ENCODE results near the gene CMTM1. TPM values are rescaled to one million over a fixed set of nuclear protein-coding genes. Genes with fewer than 3 reads are reported as not detected.

Gene CMTM1
- polyA plus RNA-seq, 1 donor from 2014 or later = 1.6 TPM

DNA sequence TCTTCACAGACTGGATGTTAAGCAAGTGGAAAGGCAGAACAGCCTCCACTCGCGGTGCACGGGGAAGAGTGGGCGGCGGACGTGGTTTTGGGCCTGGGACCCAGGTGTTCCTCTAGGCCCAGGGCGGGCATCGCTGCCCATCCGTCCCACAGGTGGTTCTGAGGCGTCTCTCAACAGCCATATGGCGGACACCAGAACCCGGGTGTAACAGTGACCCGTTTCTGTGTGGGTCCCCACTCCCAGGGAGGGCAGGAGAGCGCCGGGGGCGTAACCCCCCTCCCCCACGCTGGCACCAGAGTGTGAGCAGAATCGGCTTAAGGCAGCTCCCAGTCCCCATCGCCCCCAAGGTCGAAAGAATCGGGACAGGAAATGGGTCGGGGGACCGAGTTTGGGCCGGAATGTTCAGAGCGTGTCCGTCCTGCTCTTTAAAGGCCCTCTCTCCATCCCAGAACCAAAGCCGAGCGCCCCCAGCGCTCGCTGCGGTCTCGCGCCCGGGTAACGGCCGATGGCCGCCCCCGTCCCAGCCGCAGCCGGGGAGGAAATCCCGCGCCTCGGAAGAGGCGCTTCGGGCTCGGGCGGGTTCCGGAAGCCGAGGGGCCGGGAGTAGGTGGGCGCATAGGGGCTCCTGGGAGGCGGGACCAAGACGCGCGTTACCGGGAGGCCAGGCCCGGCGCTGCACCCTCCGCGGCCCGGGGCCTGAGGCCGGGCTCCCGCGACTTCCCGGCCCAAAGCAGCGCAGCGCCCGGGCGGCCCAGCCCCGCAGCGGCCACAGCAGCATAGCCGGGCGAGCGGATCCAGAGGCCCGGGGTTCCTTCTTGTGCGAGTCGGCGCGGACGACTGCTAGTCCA is 16.7 kb upstream of the CMTM1 start, which contains the start of gene TK2:
TK2 (minus strand) TSS at position 839 of the 848 bp plus-strand sequence; CDS start at position 778, 61 bp downstream.
- H3K9me3 ChIP-seq (ENCODE audit: low read length) = no peaks in the 10 kb centered on the region
- H3K9me2 ChIP-seq (ENCODE audit: insufficient read depth, low read length) = no peaks in the 10 kb centered on the region
- H3F3A ChIP-seq (ENCODE audit: insufficient read depth, low read length, poor library complexity, severe bottlenecking) = no peaks in the 10 kb centered on the region
- H4K20me1 ChIP-seq (ENCODE audit: insufficient read depth) = no peaks in the 10 kb centered on the region
- H2AFZ ChIP-seq (ENCODE audit: low read depth, low read length) = peak within 1 kb of the TSS; percentile 88
- TF ChIP-seq MXI1 (conservative IDR thresholded peaks at IDR 0.05; ENCODE audit: poor library complexity, severe bottlenecking) = peak; percentile 48
- TF ChIP-seq, protein P1, sequence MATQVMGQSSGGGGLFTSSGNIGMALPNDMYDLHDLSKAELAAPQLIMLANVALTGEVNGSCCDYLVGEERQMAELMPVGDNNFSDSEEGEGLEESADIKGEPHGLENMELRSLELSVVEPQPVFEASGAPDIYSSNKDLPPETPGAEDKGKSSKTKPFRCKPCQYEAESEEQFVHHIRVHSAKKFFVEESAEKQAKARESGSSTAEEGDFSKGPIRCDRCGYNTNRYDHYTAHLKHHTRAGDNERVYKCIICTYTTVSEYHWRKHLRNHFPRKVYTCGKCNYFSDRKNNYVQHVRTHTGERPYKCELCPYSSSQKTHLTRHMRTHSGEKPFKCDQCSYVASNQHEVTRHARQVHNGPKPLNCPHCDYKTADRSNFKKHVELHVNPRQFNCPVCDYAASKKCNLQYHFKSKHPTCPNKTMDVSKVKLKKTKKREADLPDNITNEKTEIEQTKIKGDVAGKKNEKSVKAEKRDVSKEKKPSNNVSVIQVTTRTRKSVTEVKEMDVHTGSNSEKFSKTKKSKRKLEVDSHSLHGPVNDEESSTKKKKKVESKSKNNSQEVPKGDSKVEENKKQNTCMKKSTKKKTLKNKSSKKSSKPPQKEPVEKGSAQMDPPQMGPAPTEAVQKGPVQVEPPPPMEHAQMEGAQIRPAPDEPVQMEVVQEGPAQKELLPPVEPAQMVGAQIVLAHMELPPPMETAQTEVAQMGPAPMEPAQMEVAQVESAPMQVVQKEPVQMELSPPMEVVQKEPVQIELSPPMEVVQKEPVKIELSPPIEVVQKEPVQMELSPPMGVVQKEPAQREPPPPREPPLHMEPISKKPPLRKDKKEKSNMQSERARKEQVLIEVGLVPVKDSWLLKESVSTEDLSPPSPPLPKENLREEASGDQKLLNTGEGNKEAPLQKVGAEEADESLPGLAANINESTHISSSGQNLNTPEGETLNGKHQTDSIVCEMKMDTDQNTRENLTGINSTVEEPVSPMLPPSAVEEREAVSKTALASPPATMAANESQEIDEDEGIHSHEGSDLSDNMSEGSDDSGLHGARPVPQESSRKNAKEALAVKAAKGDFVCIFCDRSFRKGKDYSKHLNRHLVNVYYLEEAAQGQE (IDR thresholded peaks at IDR 0.05; ENCODE audit: borderline replicate concordance) = no peak
- peak; percentile 24 for TF ChIP-seq SMC3 (conservative IDR thresholded peaks at IDR 0.05; ENCODE audit: poor library complexity)
- TF ChIP-seq EP300 (conservative IDR thresholded peaks at IDR 0.05; ENCODE audit: poor library complexity, severe bottlenecking) = no peak
- no peak for TF ChIP-seq TAF1 (IDR thresholded peaks at IDR 0.05; ENCODE audit: low read depth)
- TF ChIP-seq, protein P2, sequence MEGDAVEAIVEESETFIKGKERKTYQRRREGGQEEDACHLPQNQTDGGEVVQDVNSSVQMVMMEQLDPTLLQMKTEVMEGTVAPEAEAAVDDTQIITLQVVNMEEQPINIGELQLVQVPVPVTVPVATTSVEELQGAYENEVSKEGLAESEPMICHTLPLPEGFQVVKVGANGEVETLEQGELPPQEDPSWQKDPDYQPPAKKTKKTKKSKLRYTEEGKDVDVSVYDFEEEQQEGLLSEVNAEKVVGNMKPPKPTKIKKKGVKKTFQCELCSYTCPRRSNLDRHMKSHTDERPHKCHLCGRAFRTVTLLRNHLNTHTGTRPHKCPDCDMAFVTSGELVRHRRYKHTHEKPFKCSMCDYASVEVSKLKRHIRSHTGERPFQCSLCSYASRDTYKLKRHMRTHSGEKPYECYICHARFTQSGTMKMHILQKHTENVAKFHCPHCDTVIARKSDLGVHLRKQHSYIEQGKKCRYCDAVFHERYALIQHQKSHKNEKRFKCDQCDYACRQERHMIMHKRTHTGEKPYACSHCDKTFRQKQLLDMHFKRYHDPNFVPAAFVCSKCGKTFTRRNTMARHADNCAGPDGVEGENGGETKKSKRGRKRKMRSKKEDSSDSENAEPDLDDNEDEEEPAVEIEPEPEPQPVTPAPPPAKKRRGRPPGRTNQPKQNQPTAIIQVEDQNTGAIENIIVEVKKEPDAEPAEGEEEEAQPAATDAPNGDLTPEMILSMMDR (IDR thresholded peaks at IDR 0.05; ENCODE audit: poor library complexity, severe bottlenecking) = peak; percentile 51
- peak; percentile 48 for TF ChIP-seq POLR2AphosphoS5 (IDR thresholded peaks at IDR 0.05)
- TF ChIP-seq RAD21 (conservative IDR thresholded peaks at IDR 0.05) = peak; percentile 20
- no peak for TF ChIP-seq EZH2 (IDR thresholded peaks at IDR 0.05; ENCODE audit: borderline replicate concordance, insufficient read depth, low read length, poor library complexity, severe bottlenecking)
- no peaks in the 10 kb centered on the region for H3K36me3 ChIP-seq (ENCODE audit: insufficient read depth, low read length)
- no peaks in the 10 kb centered on the region for H3K27me3 ChIP-seq (ENCODE audit: insufficient read depth, low read depth, low read length)
- peak within 1 kb of the TSS; percentile 51 for H3K4me2 ChIP-seq (ENCODE audit: low read length)
- no peaks in the 10 kb centered on the region for H3K79me2 ChIP-seq (replicated peaks; ENCODE audit: insufficient read depth, low read length)
- peak within 1 kb of the TSS; percentile 79 for H3K9ac ChIP-seq (ENCODE audit: low read length)
- H3K4me3 ChIP-seq (ENCODE audit: low read length) = peak within 1 kb of the TSS; percentile 74
- H3K27ac ChIP-seq (ENCODE audit: low read length) = peak within 1 kb of the TSS; percentile 54

DNA sequence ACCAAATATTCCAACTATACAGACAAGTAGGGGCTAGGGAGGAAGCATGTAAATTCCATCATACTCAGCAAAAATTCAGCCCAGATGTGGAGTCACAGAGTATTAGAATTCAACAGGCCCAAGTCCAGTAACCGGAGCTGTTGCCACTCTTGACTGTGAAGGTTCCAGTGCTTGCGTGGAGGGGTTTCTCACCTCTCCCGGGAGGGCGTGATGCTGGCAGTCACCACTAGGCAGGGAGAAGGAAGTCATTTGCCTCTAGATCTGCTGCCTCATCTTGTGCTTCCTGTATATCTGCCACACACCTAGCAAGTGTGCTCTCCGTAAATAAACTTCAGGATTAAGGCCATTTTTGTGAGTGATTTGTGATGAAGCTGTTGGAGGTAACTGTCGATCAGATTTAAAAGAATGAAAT is 14.9 kb upstream of the CMTM1 start:
- TF ChIP-seq, protein P1 (IDR thresholded peaks at IDR 0.05; ENCODE audit: borderline replicate concordance) = no peak
- no peak for TF ChIP-seq EZH2 (IDR thresholded peaks at IDR 0.05; ENCODE audit: borderline replicate concordance, insufficient read depth, low read length, poor library complexity, severe bottlenecking)
- H3K9me3 ChIP-seq (ENCODE audit: low read length) = no peaks in the 10 kb centered on the region
- no peak overlapping the region for H3K27ac ChIP-seq (ENCODE audit: low read length)
- no peaks in the 10 kb centered on the region for H3K9me2 ChIP-seq (ENCODE audit: insufficient read depth, low read length)
- no peaks in the 10 kb centered on the region for H3K36me3 ChIP-seq (ENCODE audit: insufficient read depth, low read length)
- H3F3A ChIP-seq (ENCODE audit: insufficient read depth, low read length, poor library complexity, severe bottlenecking) = no peaks in the 10 kb centered on the region
- H3K9ac ChIP-seq (ENCODE audit: low read length) = no peak overlapping the region
- H3K4me3 ChIP-seq (ENCODE audit: low read length) = no peak overlapping the region
- no peak overlapping the region for H2AFZ ChIP-seq (ENCODE audit: low read depth, low read length)
- no peaks in the 10 kb centered on the region for H3K27me3 ChIP-seq (ENCODE audit: insufficient read depth, low read depth, low read length)
- H4K20me1 ChIP-seq (ENCODE audit: insufficient read depth) = no peaks in the 10 kb centered on the region
- no peaks in the 10 kb centered on the region for H3K79me2 ChIP-seq (replicated peaks; ENCODE audit: insufficient read depth, low read length)
- no peak overlapping the region for H3K4me2 ChIP-seq (ENCODE audit: low read length)
